A549 treated with Mapracorat at 1 μM for 4 hours (cell line): ENCODE results near the gene HSPA9. TPM values are rescaled to one million over a fixed set of nuclear protein-coding genes. Genes with fewer than 3 reads are reported as not detected.

Experiments used
- total RNA-seq: library from RNA; stranded (reverse); fragments of 200-300 nt; extraction: Qiagen RNA extraction; gene quantifications from 5 replicates; pipeline ENCODE4 v1.2.3, GENCODE V29; 2022

Gene HSPA9
- 307 to 338 TPM (median 328 TPM) in 5 replicates for total RNA-seq

DNA sequence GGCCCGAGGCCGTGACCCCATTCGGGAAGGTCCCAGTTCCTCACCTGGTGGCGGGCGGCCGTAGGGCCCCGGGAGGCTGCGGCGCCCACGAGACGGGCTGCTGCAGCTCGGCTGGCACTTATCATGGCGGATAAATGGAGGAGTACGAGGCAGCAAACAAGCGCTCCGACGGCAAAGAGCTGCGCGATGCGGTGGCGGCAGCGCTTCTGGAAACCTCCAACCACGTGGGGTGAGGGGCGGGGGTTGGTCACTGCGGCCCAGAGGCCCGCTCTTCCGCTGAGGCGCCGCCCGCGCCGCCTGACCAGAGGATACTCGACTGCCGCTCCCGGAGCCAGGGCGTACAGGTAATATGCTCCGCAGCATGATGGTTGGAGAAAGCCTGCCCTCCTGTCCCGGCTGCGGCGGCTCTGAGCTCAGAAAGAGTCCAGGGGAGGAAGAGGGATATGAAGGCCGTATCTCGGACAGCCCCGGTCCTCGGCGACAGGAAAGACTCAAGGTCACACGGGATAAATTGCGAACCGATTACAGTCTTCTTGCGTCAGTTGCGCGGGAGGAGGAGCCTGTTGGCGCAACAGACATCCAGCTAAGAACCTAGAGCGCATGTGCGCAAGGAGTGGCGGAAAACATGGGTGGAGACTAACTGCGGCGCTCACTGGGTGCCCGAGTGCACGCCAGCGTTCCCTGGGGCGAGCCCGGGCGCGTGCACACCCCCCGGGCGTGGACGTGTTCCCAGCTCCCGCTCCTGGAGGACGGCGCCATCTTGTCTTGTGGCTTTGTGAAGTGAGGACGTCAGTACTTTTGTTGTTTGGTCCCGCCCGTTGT is at the start of gene HSPA9:
Gene HSPA9, minus strand, starts transcription at position 208 of the 822 bp plus-strand sequence. Its CDS starts 83 bp downstream, at position 125.

DNA sequence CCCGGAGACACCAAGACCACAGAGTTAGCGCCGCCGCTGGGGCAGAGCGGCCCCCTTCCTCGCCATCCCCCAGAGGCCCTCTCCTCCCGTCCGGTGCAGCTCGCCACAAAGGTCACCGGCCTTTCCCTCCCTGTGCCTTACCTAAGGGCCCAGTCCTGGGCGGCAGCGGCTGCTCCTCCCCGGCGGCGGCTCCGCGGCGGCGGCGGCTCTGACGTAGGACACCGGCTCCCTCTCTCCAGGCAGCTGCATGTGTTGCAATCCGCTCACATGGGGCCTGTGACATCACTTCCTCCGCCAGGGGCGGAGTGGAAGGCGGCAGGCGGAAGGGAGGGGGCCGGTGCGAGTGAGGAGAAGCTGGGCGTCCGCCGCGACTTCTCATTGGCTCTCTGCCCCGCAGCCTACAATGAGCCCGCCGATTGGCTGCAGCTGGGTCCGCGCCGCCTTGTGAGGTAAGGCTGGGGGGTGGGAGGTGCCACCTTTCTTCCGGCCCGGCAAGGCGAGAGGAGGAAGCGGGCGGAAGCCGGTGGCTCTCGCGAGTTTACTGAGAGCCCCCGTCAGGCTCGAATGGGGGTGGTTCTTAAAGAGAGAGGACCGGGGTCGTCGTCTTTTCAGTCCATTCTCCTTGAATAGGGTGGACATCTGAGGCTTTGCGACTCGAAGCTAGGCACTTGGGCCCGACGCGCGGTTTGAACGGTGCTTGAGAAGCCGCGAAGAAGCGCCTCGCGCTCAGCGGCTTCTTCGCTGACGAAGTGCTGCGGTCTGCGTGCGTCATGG is 32.1 kb downstream of the HSPA9 start, which contains the start of gene ETF1:
Gene ETF1, minus strand, starts transcription at position 281 of the 774 bp plus-strand sequence. CDS start 318 bp downstream, outside the sequence.

Other genes with a start within 250 kb of the HSPA9 start
- 8.2 to 11.9 TPM (median 10.5 TPM) in 5 replicates for gene CDC25C, start 243.6 kb downstream of the HSPA9 start, total RNA-seq
- gene FAM53C, start 237.1 kb downstream of the HSPA9 start, total RNA-seq = 17.3 to 21.6 TPM (median 19.5 TPM) in 5 replicates
- 34.0 to 43.3 TPM (median 39.9 TPM) in 5 replicates for gene KDM3B, start 222.7 kb downstream of the HSPA9 start, total RNA-seq
- gene REEP2, start 136.3 kb downstream of the HSPA9 start, total RNA-seq = 6.8 to 7.4 TPM (median 7.1 TPM) in 5 replicates
- 8.9 to 13.8 TPM (median 12.0 TPM) in 5 replicates for gene EGR1, start 109.9 kb downstream of the HSPA9 start, total RNA-seq
- gene ETF1, start 32.2 kb downstream of the HSPA9 start, total RNA-seq = 118 to 136 TPM (median 121 TPM) in 5 replicates
- 183 to 197 TPM (median 193 TPM) in 5 replicates for gene CTNNA1, start 178.0 kb upstream of the HSPA9 start, total RNA-seq